Gastrocnemius medialis (tissue), 4 donors: ENCODE measurements around the gene OSBPL10. TPM values are rescaled to one million over a fixed set of nuclear protein-coding genes. Genes with fewer than 3 reads are reported as not detected.

Source experiments
- ATAC-seq, 2 donors: fragments of 150-250 bp; one replicate each; pipeline ENCODE4 v1.9.1; 2016
- DNase-seq, 2 donors: peaks; one replicate each; pipeline ENCODE4 v3.0.0-alpha.2; 2019
- H3K27ac ChIP-seq, 4 donors: fragments of 200-600 bp; sonication (generic); 1 replicate in 1 of 4; 2 replicates in 3 of 4; pipeline ENCODE4 v1.5.1; 2016 to 2018; ENCODE audit warnings: mild to moderate bottlenecking in 2 of 4, moderate library complexity in 1 of 4
- H3K27me3 ChIP-seq, 3 donors: fragments of 200-600 bp; sonication (generic) in 2 of 3; 1 replicate in 1 of 3; 2 replicates in 2 of 3; pipeline versions ENCODE4 v1.5.1 to v1.6.0; 2016 to 2019; ENCODE audit warnings: mild to moderate bottlenecking in 1 of 3, moderate library complexity in 1 of 3
- H3K36me3 ChIP-seq, 2 donors: fragments of 200-600 bp; sonication (generic) in 1 of 2; one replicate each; pipeline ENCODE4 v1.5.1; 2017 to 2018
- H3K4me1 ChIP-seq, 2 donors: fragments of 200-600 bp; sonication (generic) in 1 of 2; one replicate each; pipeline ENCODE4 v1.5.1; 2016 to 2017; ENCODE audit warnings: mild to moderate bottlenecking in 2 of 2
- H3K4me3 ChIP-seq, 4 donors: fragments of 200-600 bp; sonication (generic) in 3 of 4; 1 replicate in 1 of 4; 2 replicates in 3 of 4; pipeline ENCODE4 v1.5.1; 2016 to 2019; ENCODE audit warnings: mild to moderate bottlenecking in 2 of 4
- H3K9me3 ChIP-seq, 3 donors: fragments of 200-600 bp; sonication (generic) in 2 of 3; 1 replicate in 1 of 3; 2 replicates in 2 of 3; pipeline ENCODE4 v1.5.1; 2016 to 2019
- POLR2A ChIP-seq, 2 donors: fragments of 450-650 bp; IDR thresholded peaks; one replicate each; pipeline ENCODE4 v1.6.1; 2017; ENCODE audit warnings: antibody characterized with exemption in 2 of 2, mild to moderate bottlenecking in 2 of 2, moderate library complexity in 2 of 2
- in situ Hi-C, 4 donors: fragments of 200-750 bp; cut with MboI; loops; one replicate each; pipeline versions ENCODE4 v1.15.0 to v1.8.0; 2017; ENCODE audit warnings: low sequenced_read_pairs in 4 of 4
- intact Hi-C: fragments of 100-400 bp; cut with DNase I; formaldehyde crosslinking; loops from one replicate; pipeline ENCODE4 v1.15.1; 2023; ENCODE audit warnings: low total_unique reads
- total RNA-seq, 4 donors: library from RNA; depleted of rRNA; stranded (reverse); fragments of >200 nt; gene quantifications; one replicate each; pipeline versions ENCODE4 v1.1.0 to v1.2.3, GENCODE V29; 2016
- TF ChIP-seq, protein P1 (sequence below), 5 experiments: fragments of 450-650 bp in 3 of 5; fragments of 200-600 bp in 2 of 5; sonication (generic) in 2 of 5; IDR thresholded peaks in 4 of 5; conservative IDR thresholded peaks in 1 of 5; 1 replicate in 4 of 5; 2 replicates in 1 of 5; pipeline ENCODE4 v1.5.1; 2016 to 2019; ENCODE audit warnings: antibody characterized with exemption in 5 of 5, mild to moderate bottlenecking in 3 of 5, moderate library complexity in 3 of 5

The OSBPL10 gene
- total RNA-seq, 4 donors from 2014 or later = 1.4 to 7.0 (median 3.8) TPM

GRCh38 chr3:31847760-31848159 lies 133.3 kb downstream of the OSBPL10 start:
- Histone ChIP-seq H3K36me3 (no peaks in the 10 kb centered on the region), H3K4me3 (no peak overlapping the region), H3K27ac (no peak overlapping the region), H3K9me3 (no peaks in the 10 kb centered on the region), H3K4me1 (no peaks in the 10 kb centered on the region), H3K27me3 (no peaks in the 10 kb centered on the region)
- intact Hi-C loops = loop anchor here (10.0 kb wide), 1 partner anchor 417 kb away; no protein-coding TSS in a partner anchor
- TF ChIP-seq POLR2A (IDR thresholded peaks at IDR 0.05) = no peak
- TF ChIP-seq, protein P1, sequence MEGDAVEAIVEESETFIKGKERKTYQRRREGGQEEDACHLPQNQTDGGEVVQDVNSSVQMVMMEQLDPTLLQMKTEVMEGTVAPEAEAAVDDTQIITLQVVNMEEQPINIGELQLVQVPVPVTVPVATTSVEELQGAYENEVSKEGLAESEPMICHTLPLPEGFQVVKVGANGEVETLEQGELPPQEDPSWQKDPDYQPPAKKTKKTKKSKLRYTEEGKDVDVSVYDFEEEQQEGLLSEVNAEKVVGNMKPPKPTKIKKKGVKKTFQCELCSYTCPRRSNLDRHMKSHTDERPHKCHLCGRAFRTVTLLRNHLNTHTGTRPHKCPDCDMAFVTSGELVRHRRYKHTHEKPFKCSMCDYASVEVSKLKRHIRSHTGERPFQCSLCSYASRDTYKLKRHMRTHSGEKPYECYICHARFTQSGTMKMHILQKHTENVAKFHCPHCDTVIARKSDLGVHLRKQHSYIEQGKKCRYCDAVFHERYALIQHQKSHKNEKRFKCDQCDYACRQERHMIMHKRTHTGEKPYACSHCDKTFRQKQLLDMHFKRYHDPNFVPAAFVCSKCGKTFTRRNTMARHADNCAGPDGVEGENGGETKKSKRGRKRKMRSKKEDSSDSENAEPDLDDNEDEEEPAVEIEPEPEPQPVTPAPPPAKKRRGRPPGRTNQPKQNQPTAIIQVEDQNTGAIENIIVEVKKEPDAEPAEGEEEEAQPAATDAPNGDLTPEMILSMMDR (IDR thresholded peaks at IDR 0.05 in 4 of 5, conservative IDR thresholded peaks at IDR 0.05 in 1 of 5) = no peak
- DNase-seq (no peak), ATAC-seq (no peak)
- in situ Hi-C loops = no loop called here

- no peaks in the 10 kb centered on the region for H3K36me3 ChIP-seq
- in situ Hi-C loops (no loop called here), intact Hi-C loops (loop anchor here (10.0 kb wide), 1 partner anchor 423 kb away; no protein-coding TSS in a partner anchor)
- no peaks in the 10 kb centered on the region for H3K27me3 ChIP-seq
- H3K9me3 ChIP-seq = no peaks in the 10 kb centered on the region
- H3K4me1 ChIP-seq = no peaks in the 10 kb centered on the region
- ATAC-seq (no peak), DNase-seq (no peak)
- no peak for TF ChIP-seq POLR2A (IDR thresholded peaks at IDR 0.05)
- TF ChIP-seq, protein P1 (IDR thresholded peaks at IDR 0.05 in 4 of 5, conservative IDR thresholded peaks at IDR 0.05 in 1 of 5) = no peak
- no peak overlapping the region for H3K27ac ChIP-seq
- H3K4me3 ChIP-seq = no peak overlapping the region
Observed at GRCh38 chr3:31841515-31841914, 139.5 kb downstream of the OSBPL10 start.

DNA sequence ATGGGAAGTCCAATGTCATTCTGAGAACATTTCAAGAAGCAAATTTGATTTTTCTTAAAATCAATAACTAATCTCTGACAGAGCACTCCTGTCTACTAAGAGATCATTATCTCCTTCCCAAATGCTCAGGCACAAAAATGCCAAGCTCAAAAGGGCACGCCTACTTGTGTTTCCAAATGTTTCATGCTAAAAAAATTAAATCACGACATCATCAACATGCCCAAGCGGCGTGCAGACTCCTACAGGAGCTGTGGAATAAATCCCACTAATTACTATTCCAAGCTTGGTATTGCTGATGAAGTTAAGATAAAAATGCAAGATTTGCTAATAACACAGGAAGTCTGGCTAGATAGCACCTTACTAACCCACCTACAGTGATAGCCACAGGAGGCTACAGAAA lies 140.8 kb downstream of the OSBPL10 start:
- no peaks in the 10 kb centered on the region for H3K27me3 ChIP-seq
- no peak overlapping the region for H3K4me3 ChIP-seq
- no peak overlapping the region for H3K27ac ChIP-seq
- ATAC-seq (no peak), DNase-seq (no peak)
- H3K4me1 ChIP-seq = no peaks in the 10 kb centered on the region
- TF ChIP-seq POLR2A (IDR thresholded peaks at IDR 0.05) = no peak
- no peaks in the 10 kb centered on the region for H3K9me3 ChIP-seq
- no peaks in the 10 kb centered on the region for H3K36me3 ChIP-seq
- in situ Hi-C loops = no loop called here
- intact Hi-C loops = loop anchor here (10.0 kb wide), 1 partner anchor 425 kb away; no protein-coding TSS in a partner anchor

DNA sequence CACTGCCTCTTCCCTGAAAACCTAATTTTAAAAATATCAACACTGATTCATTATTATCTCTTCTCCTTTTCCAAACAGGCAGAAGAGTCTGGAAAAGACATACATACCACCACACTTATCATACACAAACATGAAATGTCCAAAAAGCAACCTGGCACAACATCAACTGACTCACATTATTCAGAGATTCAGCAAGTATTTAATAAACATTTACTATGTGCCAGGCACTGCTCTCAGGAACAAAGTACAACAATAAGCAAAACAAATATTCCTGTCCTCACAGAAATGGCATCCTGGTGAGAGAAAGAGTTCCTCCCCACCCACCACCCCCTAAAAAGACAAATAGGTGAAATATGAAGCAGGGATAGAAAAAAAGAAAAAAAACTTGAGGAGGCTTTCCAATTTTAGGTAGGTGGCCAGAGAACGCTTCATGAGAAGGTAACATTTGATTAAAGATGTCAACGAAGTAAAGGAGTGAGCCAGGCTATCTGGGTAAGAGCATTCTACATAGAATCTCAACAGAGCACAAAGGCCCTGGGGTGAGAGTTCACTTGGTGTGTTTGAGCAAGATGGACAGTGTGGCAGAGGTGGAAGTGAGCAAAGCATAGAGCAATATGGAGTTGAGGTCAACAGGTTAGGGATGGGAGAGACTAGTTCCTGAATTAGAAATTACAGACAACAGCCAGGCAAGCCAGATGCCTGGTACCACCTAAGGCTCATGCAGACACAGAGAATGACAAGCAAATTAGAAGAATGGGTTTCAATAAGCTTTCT lies 141.7 kb downstream of the OSBPL10 start:
- ATAC-seq (no peak), DNase-seq (no peak)
- intact Hi-C loops = no loop called here
- Histone ChIP-seq H3K27me3 (no peaks in the 10 kb centered on the region), H3K4me3 (no peak overlapping the region), H3K9me3 (no peaks in the 10 kb centered on the region), H3K27ac (no peak overlapping the region), H3K4me1 (no peaks in the 10 kb centered on the region), H3K36me3 (no peaks in the 10 kb centered on the region)
- TF ChIP-seq, protein P1 (IDR thresholded peaks at IDR 0.05 in 4 of 5, conservative IDR thresholded peaks at IDR 0.05 in 1 of 5) = no peak
- TF ChIP-seq POLR2A (IDR thresholded peaks at IDR 0.05) = no peak
- in situ Hi-C loops = no loop called here

DNA sequence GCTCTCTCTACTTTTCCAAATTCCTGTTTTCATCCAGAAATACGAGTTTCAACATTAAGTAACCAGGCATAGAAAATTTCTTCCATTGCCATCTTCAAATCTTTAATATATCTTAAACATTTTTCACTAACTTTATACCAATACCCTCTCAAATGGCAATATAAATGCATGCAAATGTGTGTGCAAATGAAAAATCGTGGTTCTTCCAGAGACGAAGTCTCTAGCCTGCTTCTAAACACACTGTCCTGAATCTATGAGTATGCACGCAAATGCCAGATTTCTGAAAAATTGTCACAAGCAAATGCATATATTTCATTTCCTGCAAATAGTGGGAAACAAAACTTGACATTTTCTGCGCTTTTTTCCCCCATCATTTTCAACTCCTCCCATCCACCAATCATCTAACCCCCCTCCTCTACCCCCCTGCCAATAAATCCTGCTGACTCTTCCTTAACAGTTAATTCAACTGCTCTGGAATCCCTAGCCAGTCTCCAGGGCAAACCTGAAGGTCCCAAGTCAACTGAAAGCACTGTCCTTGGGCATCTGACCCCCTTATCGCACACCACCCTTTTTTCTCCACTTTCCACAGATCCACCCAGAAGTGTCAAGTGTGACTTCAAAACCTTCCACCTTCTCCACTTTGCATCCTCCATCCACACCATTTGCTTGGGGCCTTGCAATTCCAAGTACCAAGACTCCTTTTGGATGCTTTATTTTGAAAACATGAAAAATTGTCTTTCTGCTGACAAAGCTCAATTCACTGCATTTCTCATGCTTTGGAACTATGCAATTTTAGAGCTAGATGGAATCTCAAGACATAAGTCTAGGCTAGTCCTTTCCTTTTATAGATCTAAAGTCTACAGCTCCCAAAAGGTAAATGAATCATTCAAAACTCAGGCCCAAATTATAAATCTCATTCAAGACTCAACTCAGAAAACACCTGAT lies 144.7 kb downstream of the OSBPL10 start:
- ATAC-seq = no peak
- in situ Hi-C loops = no loop called here
- TF ChIP-seq POLR2A (IDR thresholded peaks at IDR 0.05) = no peak
- TF ChIP-seq, protein P1 (IDR thresholded peaks at IDR 0.05 in 4 of 5, conservative IDR thresholded peaks at IDR 0.05 in 1 of 5) = no peak

More for the DNA sequence above, 144.7 kb downstream of the OSBPL10 start:
- Histone ChIP-seq H3K4me1 (no peaks in the 10 kb centered on the region), H3K27me3 (no peaks in the 10 kb centered on the region), H3K4me3 (no peak overlapping the region), H3K36me3 (no peaks in the 10 kb centered on the region), H3K27ac (no peak overlapping the region), H3K9me3 (no peaks in the 10 kb centered on the region)
- no peak for DNase-seq
- intact Hi-C loops = no loop called here
